ENCODE data around the gene LAMA4.

DNA sequence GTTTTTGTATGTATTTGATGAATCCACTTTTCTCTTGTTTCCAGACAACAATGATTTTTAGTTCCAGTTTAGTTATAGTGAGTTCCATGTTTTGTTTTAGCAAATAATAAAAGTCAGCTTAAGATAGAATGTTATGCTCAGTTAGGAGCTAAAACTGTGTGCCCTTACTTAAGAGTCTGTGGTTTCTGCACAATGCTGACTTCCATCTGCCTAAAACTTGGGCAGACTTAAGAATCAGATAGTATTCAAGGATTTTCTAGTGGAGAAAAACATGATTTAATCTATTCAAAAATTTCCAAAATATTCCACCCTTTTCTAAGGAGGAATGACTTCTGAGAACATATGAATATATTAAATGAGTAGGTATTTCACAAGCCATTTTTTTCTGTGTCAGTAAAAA, 32.8 kb downstream of the LAMA4 start:
- TF ChIP-seq CTCF (IDR thresholded peaks at IDR 0.05; ENCODE audit: insufficient read depth, low read length, poor library complexity, severe bottlenecking) (no peak), EZH2phosphoT487 (conservative IDR thresholded peaks at IDR 0.05; ENCODE audit: low read length) (no peak)
